Chondrocyte (in vitro differentiated cells): ENCODE measurements around the gene SRD5A1. TPM values are rescaled to one million over a fixed set of nuclear protein-coding genes. Genes with fewer than 3 reads are reported as not detected.

ENCODE experiments used
- DNase-seq: peaks from one replicate; pipeline ENCODE4 v3.0.0; 2021; ENCODE audit warnings: mixed read lengths, low spot score
- H3K27ac Mint-ChIP-seq: one replicate; pipeline ENCODE4 v1.8.0; 2021; ENCODE audit warnings: mild to moderate bottlenecking, moderate library complexity, mixed read lengths; ENCODE audit not compliant: unreplicated experiment
- H3K27me3 Mint-ChIP-seq: 2 replicates; pipeline ENCODE4 v1.8.0; 2021; ENCODE audit warnings: low read depth, mixed read lengths
- H3K36me3 Mint-ChIP-seq: 2 replicates; pipeline ENCODE4 v1.8.0; 2021; ENCODE audit warnings: low read depth, mixed read lengths
- H3K4me1 Mint-ChIP-seq: 2 replicates; pipeline ENCODE4 v1.8.0; 2021; ENCODE audit warnings: low read depth, mild to moderate bottlenecking, mixed read lengths
- H3K4me3 Mint-ChIP-seq: one replicate; pipeline ENCODE4 v1.8.0; 2021; ENCODE audit warnings: mild to moderate bottlenecking, moderate library complexity, mixed read lengths; ENCODE audit not compliant: unreplicated experiment
- H3K9me3 Mint-ChIP-seq: 2 replicates; pipeline ENCODE4 v1.8.0; 2021; ENCODE audit warnings: low read depth, mixed read lengths
- CTCF ChIP-seq: fragments of 200-600 bp; sonication (generic); IDR thresholded peaks from 2 replicates; pipeline ENCODE4 v1.5.0; 2021; ENCODE audit warnings: antibody characterized with exemption, mild to moderate bottlenecking, moderate library complexity
- long read RNA-seq: library from polyadenylated mRNA; stranded (forward); transcript quantifications from one replicate; pipeline ENCODE4 v2.0.0, GENCODE V29; 2021
- total RNA-seq: library from RNA; stranded (reverse); gene quantifications from 3 replicates; pipeline ENCODE4 v1.2.1, GENCODE V29; 2021

The SRD5A1 gene
- 21.4 to 34.8 TPM (median 32.3 TPM) in 3 replicates for total RNA-seq
- long read RNA-seq, full-length matches to known transcripts, result 22 of 25 reads
- long read RNA-seq, partial matches to known transcripts, result 0 of 25 reads
- long read RNA-seq, other reads (novel, unspliced or antisense), result 3 of 25 reads

- Mint-ChIP-seq H3K4me3 (peak within 1 kb of the TSS; percentile 100), H3K9me3 (no peaks in the 10 kb centered on the region), H3K27ac (peak within 1 kb of the TSS; percentile 99), H3K4me1 (peaks cover 30% of the 10 kb centered on the region), H3K36me3 (peaks cover 8% of the 10 kb centered on the region), H3K27me3 (no peaks in the 10 kb centered on the region)
- TF ChIP-seq CTCF, result no peak
- peak; percentile 95 for DNase-seq
Measured at GRCh38 chr5:6632888-6633468, at the start of gene SRD5A1, which contains the start of gene NSUN2. SRD5A1 (plus strand) TSS chr5:6633440; CDS start chr5:6633577, 137 bp downstream. NSUN2 (minus strand) TSS chr5:6633044; CDS start chr5:6632979, 65 bp downstream.

GRCh38 chr5:6584101-6584645 lies 49.1 kb upstream of the SRD5A1 start:
- Mint-ChIP-seq H3K4me1 (peaks cover 16% of the 10 kb centered on the region), H3K27ac (no peak overlapping the region), H3K36me3 (no peaks in the 10 kb centered on the region), H3K27me3 (peaks cover 47% of the 10 kb centered on the region), H3K4me3 (no peak overlapping the region), H3K9me3 (no peaks in the 10 kb centered on the region)
- no peak for TF ChIP-seq CTCF
- no peak for DNase-seq

- no peak overlapping the region for H3K27ac Mint-ChIP-seq
- no peak for TF ChIP-seq CTCF
- peaks cover 45% of the 10 kb centered on the region for H3K27me3 Mint-ChIP-seq
- no peaks in the 10 kb centered on the region for H3K36me3 Mint-ChIP-seq
- no peak overlapping the region for H3K4me3 Mint-ChIP-seq
- DNase-seq, result no peak
- peaks cover 16% of the 10 kb centered on the region for H3K4me1 Mint-ChIP-seq
- no peaks in the 10 kb centered on the region for H3K9me3 Mint-ChIP-seq
Measured at GRCh38 chr5:6584727-6585126, 48.5 kb upstream of the SRD5A1 start.

- H3K4me1 Mint-ChIP-seq, result peaks cover 16% of the 10 kb centered on the region
- H3K27me3 Mint-ChIP-seq, result peaks cover 46% of the 10 kb centered on the region
- no peak for TF ChIP-seq CTCF
- no peak overlapping the region for H3K4me3 Mint-ChIP-seq
- no peak overlapping the region for H3K27ac Mint-ChIP-seq
- no peak for DNase-seq
- no peaks in the 10 kb centered on the region for H3K36me3 Mint-ChIP-seq
- H3K9me3 Mint-ChIP-seq, result no peaks in the 10 kb centered on the region
Measured at GRCh38 chr5:6585168-6585567, 48.1 kb upstream of the SRD5A1 start.

GRCh38 chr5:6585939-6586646 lies 47.1 kb upstream of the SRD5A1 start:
- no peaks in the 10 kb centered on the region for H3K9me3 Mint-ChIP-seq
- no peak for DNase-seq
- H3K27me3 Mint-ChIP-seq, result peaks cover 38% of the 10 kb centered on the region
- no peak overlapping the region for H3K4me3 Mint-ChIP-seq
- H3K27ac Mint-ChIP-seq, result no peak overlapping the region
- H3K4me1 Mint-ChIP-seq, result peaks cover 15% of the 10 kb centered on the region
- TF ChIP-seq CTCF, result no peak
- H3K36me3 Mint-ChIP-seq, result no peaks in the 10 kb centered on the region
